PC-9 (cell line): ENCODE results near the gene CD1C.

ENCODE experiments used
- EZH2 ChIP-seq: fragments of 200-600 bp; sonication (generic); IDR thresholded peaks from 2 replicates; pipeline ENCODE4 v1.8.0; 2017; ENCODE audit warnings: antibody characterized with exemption, low read depth
- TF ChIP-seq, protein P1 (sequence below): fragments of 200-600 bp; sonication (generic); conservative IDR thresholded peaks from 2 replicates; pipeline ENCODE4 v1.6.1; 2017; ENCODE audit warnings: mixed run types, antibody characterized with exemption, mild to moderate bottlenecking, moderate library complexity

DNA sequence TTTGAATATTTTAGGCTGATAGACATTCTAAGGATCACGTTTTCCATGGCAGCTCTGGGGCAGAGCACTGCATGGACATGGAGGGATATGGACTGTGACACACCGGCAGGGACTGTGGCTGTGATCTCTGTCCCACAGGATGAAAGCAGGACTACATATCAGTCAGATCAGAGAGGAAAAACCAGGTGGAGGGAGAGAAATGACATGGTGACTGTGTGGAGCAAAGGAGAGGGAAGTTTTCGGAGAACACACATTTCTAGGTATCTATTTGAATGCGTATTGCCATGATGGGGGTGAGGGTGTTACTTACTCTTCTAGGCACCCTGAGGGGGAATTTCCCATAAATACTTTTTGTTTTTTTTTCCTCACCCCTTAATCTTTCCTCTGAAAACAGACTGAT is 3.2 kb upstream of the CD1C start:
- TF ChIP-seq, protein P1, sequence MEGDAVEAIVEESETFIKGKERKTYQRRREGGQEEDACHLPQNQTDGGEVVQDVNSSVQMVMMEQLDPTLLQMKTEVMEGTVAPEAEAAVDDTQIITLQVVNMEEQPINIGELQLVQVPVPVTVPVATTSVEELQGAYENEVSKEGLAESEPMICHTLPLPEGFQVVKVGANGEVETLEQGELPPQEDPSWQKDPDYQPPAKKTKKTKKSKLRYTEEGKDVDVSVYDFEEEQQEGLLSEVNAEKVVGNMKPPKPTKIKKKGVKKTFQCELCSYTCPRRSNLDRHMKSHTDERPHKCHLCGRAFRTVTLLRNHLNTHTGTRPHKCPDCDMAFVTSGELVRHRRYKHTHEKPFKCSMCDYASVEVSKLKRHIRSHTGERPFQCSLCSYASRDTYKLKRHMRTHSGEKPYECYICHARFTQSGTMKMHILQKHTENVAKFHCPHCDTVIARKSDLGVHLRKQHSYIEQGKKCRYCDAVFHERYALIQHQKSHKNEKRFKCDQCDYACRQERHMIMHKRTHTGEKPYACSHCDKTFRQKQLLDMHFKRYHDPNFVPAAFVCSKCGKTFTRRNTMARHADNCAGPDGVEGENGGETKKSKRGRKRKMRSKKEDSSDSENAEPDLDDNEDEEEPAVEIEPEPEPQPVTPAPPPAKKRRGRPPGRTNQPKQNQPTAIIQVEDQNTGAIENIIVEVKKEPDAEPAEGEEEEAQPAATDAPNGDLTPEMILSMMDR, result no peak
- no peak for TF ChIP-seq EZH2
